ENCODE measurements around the gene NTM. TPM values are rescaled to one million over a fixed set of nuclear protein-coding genes. Genes with fewer than 3 reads are reported as not detected.

The NTM gene
- total RNA-seq, 1 experiment from 2014 or later: 9.9 TPM

- no peak overlapping the region for H2BK15ac ChIP-seq (ENCODE audit: low read depth, low read length)
- DNase-seq: no peak
- H2BK5ac ChIP-seq (ENCODE audit: insufficient read length, low read length): no peak overlapping the region
- H3K18ac ChIP-seq (ENCODE audit: insufficient read length, low read depth, low read length): no peak overlapping the region
- H4K8ac ChIP-seq (replicated peaks; ENCODE audit: insufficient read length, low read depth, low read length): no peak overlapping the region
- H3K4me1 ChIP-seq (ENCODE audit: insufficient read depth, low read length): no peaks in the 10 kb centered on the region; the same call in 1 of the 2 replicates
- H3K23ac ChIP-seq (ENCODE audit: insufficient read length, low read depth, low read length): no peak overlapping the region
- no peaks in the 10 kb centered on the region for H3K79me2 ChIP-seq (ENCODE audit: insufficient read depth, low read length)
- H3K79me1 ChIP-seq (ENCODE audit: insufficient read depth, low read depth, low read length, poor library complexity, severe bottlenecking): no peaks in the 10 kb centered on the region
- H3K4ac ChIP-seq (ENCODE audit: low read depth, low read length): no peak overlapping the region
- H3K9ac ChIP-seq (ENCODE audit: extremely low read depth, insufficient read length, low read length): no peak overlapping the region
- H2AFZ ChIP-seq (ENCODE audit: low read length): no peak overlapping the region
- no peaks in the 10 kb centered on the region for H3K36me3 Mint-ChIP-seq (ENCODE audit: insufficient read depth in 1 of 3, low read depth in 3 of 3)
- no peak overlapping the region for H3K4me3 Mint-ChIP-seq
- no peaks in the 10 kb centered on the region for H3K9me3 Mint-ChIP-seq
- no peak overlapping the region for H3K27ac ChIP-seq (ENCODE audit: insufficient read length, low read depth, low read length)
- H3K27me3 Mint-ChIP-seq (ENCODE audit: low read depth): peaks cover 3% of the 10 kb centered on the region; the same call in 1 of the 2 replicates
- no peak overlapping the region for H2AK5ac ChIP-seq (ENCODE audit: insufficient read length, low read length)
- H2BK20ac ChIP-seq (ENCODE audit: low read depth, low read length, poor library complexity, severe bottlenecking): no peak overlapping the region
- H3K27ac Mint-ChIP-seq: no peak overlapping the region
- TF ChIP-seq, protein P1, sequence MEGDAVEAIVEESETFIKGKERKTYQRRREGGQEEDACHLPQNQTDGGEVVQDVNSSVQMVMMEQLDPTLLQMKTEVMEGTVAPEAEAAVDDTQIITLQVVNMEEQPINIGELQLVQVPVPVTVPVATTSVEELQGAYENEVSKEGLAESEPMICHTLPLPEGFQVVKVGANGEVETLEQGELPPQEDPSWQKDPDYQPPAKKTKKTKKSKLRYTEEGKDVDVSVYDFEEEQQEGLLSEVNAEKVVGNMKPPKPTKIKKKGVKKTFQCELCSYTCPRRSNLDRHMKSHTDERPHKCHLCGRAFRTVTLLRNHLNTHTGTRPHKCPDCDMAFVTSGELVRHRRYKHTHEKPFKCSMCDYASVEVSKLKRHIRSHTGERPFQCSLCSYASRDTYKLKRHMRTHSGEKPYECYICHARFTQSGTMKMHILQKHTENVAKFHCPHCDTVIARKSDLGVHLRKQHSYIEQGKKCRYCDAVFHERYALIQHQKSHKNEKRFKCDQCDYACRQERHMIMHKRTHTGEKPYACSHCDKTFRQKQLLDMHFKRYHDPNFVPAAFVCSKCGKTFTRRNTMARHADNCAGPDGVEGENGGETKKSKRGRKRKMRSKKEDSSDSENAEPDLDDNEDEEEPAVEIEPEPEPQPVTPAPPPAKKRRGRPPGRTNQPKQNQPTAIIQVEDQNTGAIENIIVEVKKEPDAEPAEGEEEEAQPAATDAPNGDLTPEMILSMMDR (conservative IDR thresholded peaks at IDR 0.05): no peak
- H4K91ac ChIP-seq (ENCODE audit: insufficient read length, low read depth, low read length): no peak overlapping the region
- no peak overlapping the region for H2BK12ac ChIP-seq (ENCODE audit: insufficient read length, low read depth, low read length)
- no peaks in the 10 kb centered on the region for H3K9me3 ChIP-seq (ENCODE audit: control insufficient read depth, low read depth, low read length)
- H4K5ac ChIP-seq (ENCODE audit: insufficient read length, low read depth, low read length): no peak overlapping the region
- no peaks in the 10 kb centered on the region for H3K27me3 ChIP-seq (ENCODE audit: insufficient read depth, low read length)
- no peak overlapping the region for H3K4me2 ChIP-seq (ENCODE audit: insufficient read depth, insufficient read length, low read length)
- no peak overlapping the region for H3T11ph ChIP-seq (ENCODE audit: low read length)
- no peak overlapping the region for H2BK120ac ChIP-seq (ENCODE audit: low read depth, low read length, poor library complexity, severe bottlenecking)
- H4K20me1 ChIP-seq (ENCODE audit: control insufficient read depth, insufficient read depth, insufficient read length): no peaks in the 10 kb centered on the region
- no peaks in the 10 kb centered on the region for H3K23me2 ChIP-seq (ENCODE audit: insufficient read length, low read depth, low read length, poor library complexity, severe bottlenecking)
- no peak overlapping the region for H3K56ac ChIP-seq (ENCODE audit: insufficient read length, low read depth, low read length)
- H3K14ac ChIP-seq (ENCODE audit: insufficient read depth, low read length): no peak overlapping the region
- peaks cover 4 to 5% of the 10 kb centered on the region in 2 experiments for H3K4me1 Mint-ChIP-seq
- WGBS (ENCODE audit: extremely low coverage, insufficient read length, low lambda C conversion rate): no CpG with 5 or more reads among the region's 2 CpGs
These were observed 463.0 kb downstream of the NTM start for GRCh38 chr11:131833366-131833765.
